Spleen (tissue), 7 donors: ENCODE data around the gene RPS27A.

Source experiments
- POLR2AphosphoS5 ChIP-seq, 3 donors: sonication (generic); formaldehyde crosslinking; IDR thresholded peaks; one replicate each; pipeline ENCODE4 v1.5.1; 2017; ENCODE audit warnings: antibody characterized with exemption in 3 of 3
- TF ChIP-seq, protein P1 (sequence below), 11 experiments: fragments of 200-600 bp in 7 of 11; fragments of 450-650 bp in 4 of 11; sonication (generic) in 4 of 11; IDR thresholded peaks in 8 of 11; conservative IDR thresholded peaks in 3 of 11; 1 replicate in 7 of 11; 2 replicates in 4 of 11; pipeline versions ENCODE4 v1.4.0 to v1.8.0; 2016 to 2021; ENCODE audit warnings: antibody characterized with exemption in 11 of 11, inconsistent platforms in 4 of 11, mild to moderate bottlenecking in 1 of 11
- donor health status: DM: no; HTN: no; CAD: no; lungs with moderate emphysema.
- donor health status: DM: no; HTN: no; CAD: no.
- donor health status: DM: no; HTN: no; CAD: no.

GRCh38 chr2:55232084-55232862 lies at the start of gene RPS27A, which contains the start of gene CLHC1:
- TF ChIP-seq POLR2AphosphoS5 (IDR thresholded peaks at IDR 0.05), result peak; percentile 93
- TF ChIP-seq, protein P1, sequence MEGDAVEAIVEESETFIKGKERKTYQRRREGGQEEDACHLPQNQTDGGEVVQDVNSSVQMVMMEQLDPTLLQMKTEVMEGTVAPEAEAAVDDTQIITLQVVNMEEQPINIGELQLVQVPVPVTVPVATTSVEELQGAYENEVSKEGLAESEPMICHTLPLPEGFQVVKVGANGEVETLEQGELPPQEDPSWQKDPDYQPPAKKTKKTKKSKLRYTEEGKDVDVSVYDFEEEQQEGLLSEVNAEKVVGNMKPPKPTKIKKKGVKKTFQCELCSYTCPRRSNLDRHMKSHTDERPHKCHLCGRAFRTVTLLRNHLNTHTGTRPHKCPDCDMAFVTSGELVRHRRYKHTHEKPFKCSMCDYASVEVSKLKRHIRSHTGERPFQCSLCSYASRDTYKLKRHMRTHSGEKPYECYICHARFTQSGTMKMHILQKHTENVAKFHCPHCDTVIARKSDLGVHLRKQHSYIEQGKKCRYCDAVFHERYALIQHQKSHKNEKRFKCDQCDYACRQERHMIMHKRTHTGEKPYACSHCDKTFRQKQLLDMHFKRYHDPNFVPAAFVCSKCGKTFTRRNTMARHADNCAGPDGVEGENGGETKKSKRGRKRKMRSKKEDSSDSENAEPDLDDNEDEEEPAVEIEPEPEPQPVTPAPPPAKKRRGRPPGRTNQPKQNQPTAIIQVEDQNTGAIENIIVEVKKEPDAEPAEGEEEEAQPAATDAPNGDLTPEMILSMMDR (IDR thresholded peaks at IDR 0.05 in 8 of 11, conservative IDR thresholded peaks at IDR 0.05 in 3 of 11), result peak in 2 of 11 experiments; percentile 7 to 28
